GM12878 (cell line): ENCODE results near the gene PKP3. TPM values are rescaled to one million over a fixed set of nuclear protein-coding genes. Genes with fewer than 3 reads are reported as not detected.

Experiments
- ATAC-seq: fragments of 200-7000 bp; cut with Tn5 transposase; 3 replicates; pipeline ENCODE4 v1.9.1; 2020; ENCODE audit warnings: mild to moderate bottlenecking, moderate library complexity
- BruUV-seq: library from RNA; stranded (reverse); fragments of 400-500 nt; replicated peaks from 2 replicates; lab custom pipeline; 2021; lab: Mats Ljungman, UMichigan
- CTCF ChIA-PET: fragments of 300-600 bp; sonication (Branson Sonifier 250); formaldehyde crosslinking; extraction: SDS; loops from one replicate; lab custom pipeline; 2021; ENCODE audit warnings: inconsistent platforms; lab: Yijun Ruan, JAX
- POLR2A ChIA-PET: fragments of 350-600 bp; formaldehyde crosslinking; extraction: SDS; loops from one replicate; lab custom pipeline; 2021; ENCODE audit warnings: inconsistent platforms; lab: Charles Lee
- RAD21 ChIA-PET: fragments of 300-600 bp; sonication (Branson Sonifier 250); formaldehyde crosslinking; loops from one replicate; lab custom pipeline; 2023; ENCODE audit warnings: antibody characterized with exemption; ENCODE audit not compliant: unreplicated experiment; lab: Charles Lee
- SMC1A ChIA-PET: fragments of 300-600 bp; sonication (Branson Sonifier 250); formaldehyde crosslinking; loops from one replicate; lab custom pipeline; 2023; ENCODE audit not compliant: unreplicated experiment, uncharacterized antibody; lab: Charles Lee
- DNase-seq: peaks from one replicate; pipeline ENCODE4 v3.0.0-alpha.2; 2011; ENCODE audit warnings: low read depth, low spot score
- FAIRE-seq: peaks from 3 replicates; lab custom pipeline; 2011; peaks lifted over from hg19 to GRCh38; lab: Jason Lieb, UNC
- H2AFZ ChIP-seq: 2 replicates; pipeline ENCODE4 v1.6.0; 2011; ENCODE audit warnings: low read depth, low read length, control low read depth; ENCODE audit not compliant: control insufficient read depth
- H3K27ac ChIP-seq: 2 replicates; pipeline ENCODE4 v1.5.1; 2011; ENCODE audit warnings: control low read depth; ENCODE audit not compliant: control insufficient read depth, insufficient read depth
- H3K27me3 ChIP-seq, 2 experiments: replicated peaks in 1 of 2; 2 replicates each; pipeline versions ENCODE4 v1.6.0 to v1.6.1; 2011; ENCODE audit warnings: low read length in 1 of 2; ENCODE audit not compliant: control insufficient read depth in 2 of 2, insufficient read depth in 2 of 2
- H3K36me3 ChIP-seq, 2 experiments: 2 replicates each; pipeline ENCODE4 v1.5.1; 2011; ENCODE audit warnings: low read length in 1 of 2; ENCODE audit not compliant: control insufficient read depth in 2 of 2, insufficient read depth in 2 of 2
- H3K4me1 ChIP-seq: 2 replicates; pipeline ENCODE4 v1.6.1; 2011; ENCODE audit warnings: mild to moderate bottlenecking, low read length, moderate library complexity, mixed read lengths; ENCODE audit not compliant: control insufficient read depth, insufficient read depth
- H3K4me2 ChIP-seq: 2 replicates; pipeline ENCODE4 v1.6.0; 2011; ENCODE audit warnings: control low read depth; ENCODE audit not compliant: control insufficient read depth, insufficient read depth
- H3K4me3 ChIP-seq: fragments of 200-600 bp; sonication (generic); 2 replicates; pipeline ENCODE4 v1.5.1; 2016
- H3K79me2 ChIP-seq: 2 replicates; pipeline ENCODE4 v1.6.0; 2011; ENCODE audit warnings: low read length; ENCODE audit not compliant: control insufficient read depth, insufficient read depth
- H3K9ac ChIP-seq: 2 replicates; pipeline ENCODE4 v1.8.0; 2011; ENCODE audit warnings: low read length, control low read depth, mixed read lengths; ENCODE audit not compliant: control insufficient read depth, insufficient read depth
- H3K9me3 ChIP-seq: replicated peaks from 3 replicates; pipeline ENCODE4 v1.5.1; 2011; ENCODE audit warnings: mild to moderate bottlenecking, low read length; ENCODE audit not compliant: control insufficient read depth, insufficient read depth
- H4K20me1 ChIP-seq: 2 replicates; pipeline ENCODE4 v1.6.0; 2011; ENCODE audit not compliant: control insufficient read depth, insufficient read depth
- DPF2 ChIP-seq: fragments of 450-650 bp; IDR thresholded peaks from 2 replicates; pipeline ENCODE4 v1.6.1; 2017; ENCODE audit warnings: mild to moderate bottlenecking
- ETV6 ChIP-seq, 2 experiments: fragments of 450-650 bp in 1 of 2; IDR thresholded peaks in 1 of 2; conservative IDR thresholded peaks in 1 of 2; 2 replicates each; pipeline ENCODE4 v1.6.1; 2014; ENCODE audit warnings: antibody characterized with exemption in 1 of 2, borderline replicate concordance in 1 of 2, low read depth in 1 of 2, mild to moderate bottlenecking in 1 of 2, moderate library complexity in 1 of 2
- EZH2 ChIP-seq: IDR thresholded peaks from 2 replicates; pipeline ENCODE4 v1.6.1; 2012; ENCODE audit warnings: low read depth, mild to moderate bottlenecking, control low read depth, inconsistent platforms, low read length, borderline replicate concordance; ENCODE audit not compliant: control insufficient read depth
- GABPA ChIP-seq: IDR thresholded peaks from 2 replicates; pipeline ENCODE4 v1.6.1; 2014; ENCODE audit warnings: antibody characterized with exemption, low read depth, mild to moderate bottlenecking, inconsistent platforms
- GATAD2B ChIP-seq: fragments of 450-650 bp; conservative IDR thresholded peaks from 2 replicates; pipeline ENCODE4 v1.6.1; 2017; ENCODE audit warnings: low read depth, mild to moderate bottlenecking, moderate library complexity
- IKZF2 ChIP-seq, 2 experiments: fragments of 450-650 bp; IDR thresholded peaks; 2 replicates each; pipeline ENCODE4 v1.6.1; 2017; ENCODE audit warnings: mild to moderate bottlenecking in 2 of 2, moderate library complexity in 2 of 2
- NRF1 ChIP-seq: conservative IDR thresholded peaks from 2 replicates; pipeline ENCODE4 v1.6.1; 2011; ENCODE audit warnings: mild to moderate bottlenecking, low read depth, low read length, improper control_type of control experiment
- PML ChIP-seq: IDR thresholded peaks from 2 replicates; pipeline ENCODE4 v1.6.1; 2012; ENCODE audit warnings: low read length, inconsistent platforms
- SMC3 ChIP-seq: IDR thresholded peaks from 2 replicates; pipeline ENCODE4 v1.6.1; 2011; ENCODE audit warnings: low read length, improper control_type of control experiment, borderline replicate concordance
- SRF ChIP-seq, 2 experiments: IDR thresholded peaks; 2 replicates each; pipeline ENCODE4 v1.6.1; 2011; ENCODE audit warnings: low read depth in 2 of 2, low read length in 2 of 2, mild to moderate bottlenecking in 1 of 2, moderate library complexity in 1 of 2
- STAT3 ChIP-seq: IDR thresholded peaks from 2 replicates; pipeline ENCODE4 v1.6.1; 2011; ENCODE audit warnings: low read depth, low read length, improper control_type of control experiment
- SUZ12 ChIP-seq: fragments of 200-600 bp; sonication (generic); IDR thresholded peaks from one replicate; pipeline ENCODE4 v1.6.1; 2018; ENCODE audit warnings: antibody characterized with exemption, mild to moderate bottlenecking; ENCODE audit not compliant: unreplicated experiment
- TAF1 ChIP-seq: IDR thresholded peaks from 2 replicates; pipeline ENCODE4 v1.6.1; 2011; ENCODE audit warnings: mild to moderate bottlenecking, low read depth, low read length, borderline replicate concordance
- ZNF217 ChIP-seq: fragments of 450-650 bp; IDR thresholded peaks from 2 replicates; pipeline ENCODE4 v1.6.1; 2017; ENCODE audit warnings: antibody characterized with exemption, mild to moderate bottlenecking
- ZNF384 ChIP-seq: IDR thresholded peaks from 2 replicates; pipeline ENCODE4 v1.6.1; 2012; ENCODE audit warnings: low read depth, mild to moderate bottlenecking, low read length, improper control_type of control experiment, borderline replicate concordance
- WGBS: methylation state at CpG from one replicate; pipeline ENCODE4 v1.1.6; 2016; ENCODE audit warnings: low lambda C conversion rate; ENCODE audit not compliant: insufficient replicate concordance, insufficient coverage; ENCODE audit errors: missing lambda C conversion rate; 5-methylcytosine and 5-hydroxymethylcytosine counted together
- in situ Hi-C: fragments of 300-500 bp; cut with MboI; formaldehyde crosslinking; loops from 9 replicates; pipeline ENCODE4 v1.14.3; 2018; ENCODE audit warnings: mixed read lengths
- intact Hi-C: fragments of 100-400 bp; cut with micrococcal nuclease; formaldehyde crosslinking; loops from one replicate; pipeline ENCODE4 v1.14.2; 2022; ENCODE audit not compliant: unreplicated experiment
- polyA plus RNA-seq, 11 experiments: library from polyadenylated mRNA; depleted of rRNA in 4 of 11; unstranded in 6 of 11; stranded (reverse) in 5 of 11; fragments of >200 nt; fragmentation: Nextera tagmentation in 4 of 11; fragmentation: Illumina TruSeq in 1 of 11; extraction: Ambion mirVana in 4 of 11; extraction: Trizol in 1 of 11; gene quantifications; 1 replicate in 1 of 11; 2 replicates in 10 of 11; pipeline versions ENCODE4 v1.2.1 to v1.2.3, GENCODE V29; 2011 to 2016; ENCODE audit warnings: inconsistent platforms in 2 of 11, missing spikeins in 2 of 11, low read depth in 1 of 11
- total RNA-seq, 4 experiments: library from RNA; depleted of rRNA in 3 of 4; stranded (reverse); fragments of >200 nt in 3 of 4; fragmentation: Illumina TruSeq in 1 of 4; extraction: Trizol in 1 of 4; gene quantifications; 2 replicates each; pipeline versions ENCODE4 v1.2.1 to v1.2.3, GENCODE V29; 2013 to 2021
- TF ChIP-seq, protein P1 (sequence below): IDR thresholded peaks from 2 replicates; pipeline ENCODE4 v1.6.1; 2012; ENCODE audit warnings: low read length, inconsistent platforms
- TF ChIP-seq, protein P2 (sequence below): IDR thresholded peaks from 2 replicates; pipeline ENCODE4 v1.6.1; 2011; ENCODE audit warnings: low read depth, mild to moderate bottlenecking, low read length, moderate library complexity, borderline replicate concordance; ENCODE audit errors: extremely low read depth
- TF ChIP-seq, protein P3 (sequence below): fragments of 450-650 bp; IDR thresholded peaks from 2 replicates; pipeline ENCODE4 v1.6.1; 2016; ENCODE audit warnings: mild to moderate bottlenecking
- TF ChIP-seq, protein P4 (sequence below): fragments of 450-650 bp; IDR thresholded peaks from 2 replicates; pipeline ENCODE4 v1.6.1; 2016; ENCODE audit warnings: mild to moderate bottlenecking

Gene PKP3
- total and polyA plus RNA-seq, 10 of the 15 experiments (the other 5 are each of a cell fraction or from before 2014, with no cell fraction given) = 0.45 to 0.90 TPM; not detected in 8

DNA sequence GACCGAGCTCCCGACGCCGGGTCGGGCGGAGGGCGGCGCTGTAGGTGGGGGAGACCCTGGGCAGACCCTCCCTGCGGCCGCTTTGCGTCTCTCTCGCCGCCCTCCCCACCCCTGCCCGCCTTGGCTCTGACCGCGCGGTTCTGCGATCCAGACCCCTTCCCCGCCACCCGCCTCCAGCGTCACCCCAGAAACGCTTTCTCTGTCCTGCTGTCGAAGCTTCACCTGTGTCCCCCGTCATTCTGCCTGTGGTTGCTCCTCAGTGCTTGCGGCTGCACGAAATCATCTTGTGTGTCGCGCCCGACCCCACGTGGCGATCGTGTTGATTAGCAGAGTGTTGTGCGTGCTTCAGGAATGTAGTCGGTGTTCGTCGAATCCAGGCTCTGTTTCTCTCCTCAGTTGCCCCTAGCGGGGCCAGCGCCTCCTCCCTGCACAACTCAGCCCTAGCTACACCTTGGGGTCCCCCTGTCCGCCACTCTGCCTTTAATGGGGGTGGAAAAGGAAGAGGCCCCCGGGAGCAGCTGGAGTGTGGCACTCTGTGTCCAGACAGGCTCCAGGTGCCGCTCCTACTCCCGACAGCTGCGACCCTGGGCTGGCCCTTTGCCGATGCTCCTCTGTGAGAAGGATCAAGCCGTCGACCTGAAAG, 56.9 kb downstream of the PKP3 start:
- RAD21 ChIA-PET = interaction anchor here (1.2 to 1.6 kb wide), 2 partner anchors 44 to 244 kb away, joined by 3 to 5 read pairs; partner anchors contain the start of genes BET1L and RIC8A
- intact Hi-C loops = no loop called here
- Histone ChIP-seq H3K36me3 (peaks cover 2 to 6% of the 10 kb centered on the region in 2 experiments; a peak in 3 of 4 replicates), H3K4me3 (peak overlapping the region; percentile 82), H3K9me3 (no peaks in the 10 kb centered on the region), H3K9ac (peak overlapping the region; percentile 77), H4K20me1 (no peaks in the 10 kb centered on the region), H3K4me1 (peaks cover 11% of the 10 kb centered on the region), H3K27me3 (no peaks in the 10 kb centered on the region), H3K4me2 (peak overlapping the region; percentile 96), H3K27ac (peak overlapping the region; percentile 72), H3K79me2 (peaks cover 14% of the 10 kb centered on the region), H2AFZ (peak overlapping the region; percentile 90)
- ATAC-seq (peak; percentile 31), FAIRE-seq (peak; percentile 68), DNase-seq (no peak)
- 10% methylated on average over 45 of the region's 46 CpGs for whole genome bisulfite sequencing
- POLR2A ChIA-PET = interaction anchor here (0.6 to 1.6 kb wide), 2 partner anchors 54 to 133 kb away, joined by 5 to 7 read pairs; no protein-coding TSS in a partner anchor
- SMC1A ChIA-PET = interaction anchor here (0.5 to 2.7 kb wide), 3 partner anchors 9 to 206 kb away, joined by 3 to 12 read pairs (median 3); partner anchors contain the start of gene RNH1
- BruUV-seq = no TSS peak
- CTCF ChIA-PET = interaction anchor here (0.6 to 3.9 kb wide), 5 partner anchors 11 to 178 kb away, joined by 3 to 34 read pairs (median 11); partner anchors contain the start of gene ANO9
- in situ Hi-C loops = loop anchor here (5.0 kb wide), 1 partner anchor 51 kb away; no protein-coding TSS in a partner anchor
- TF ChIP-seq SUZ12 (no peak), NRF1 (no peak), ZNF384 (no peak), DPF2 (no peak), TAF1 (no peak), SMC3 (no peak), ZNF217 (no peak), ETV6 (conservative IDR thresholded peaks at IDR 0.05 in 1 of 2, IDR thresholded peaks at IDR 0.05 in 1 of 2; ENCODE audit: borderline replicate concordance in 1 of 2, low read depth in 1 of 2) (no peak), IKZF2 (IDR thresholded peaks at IDR 0.05) (peak in 1 of 2 experiments; percentile 23; a peak in 1 of 4 replicates), EZH2 (no peak), PML (no peak), STAT3 (no peak), GABPA (no peak), GATAD2B (no peak), SRF (IDR thresholded peaks at IDR 0.05; ENCODE audit: low read depth in 2 of 2, low read length in 2 of 2) (no peak)
- TF ChIP-seq, protein P1, sequence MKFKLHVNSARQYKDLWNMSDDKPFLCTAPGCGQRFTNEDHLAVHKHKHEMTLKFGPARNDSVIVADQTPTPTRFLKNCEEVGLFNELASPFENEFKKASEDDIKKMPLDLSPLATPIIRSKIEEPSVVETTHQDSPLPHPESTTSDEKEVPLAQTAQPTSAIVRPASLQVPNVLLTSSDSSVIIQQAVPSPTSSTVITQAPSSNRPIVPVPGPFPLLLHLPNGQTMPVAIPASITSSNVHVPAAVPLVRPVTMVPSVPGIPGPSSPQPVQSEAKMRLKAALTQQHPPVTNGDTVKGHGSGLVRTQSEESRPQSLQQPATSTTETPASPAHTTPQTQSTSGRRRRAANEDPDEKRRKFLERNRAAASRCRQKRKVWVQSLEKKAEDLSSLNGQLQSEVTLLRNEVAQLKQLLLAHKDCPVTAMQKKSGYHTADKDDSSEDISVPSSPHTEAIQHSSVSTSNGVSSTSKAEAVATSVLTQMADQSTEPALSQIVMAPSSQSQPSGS = no peak
- TF ChIP-seq, protein P2, sequence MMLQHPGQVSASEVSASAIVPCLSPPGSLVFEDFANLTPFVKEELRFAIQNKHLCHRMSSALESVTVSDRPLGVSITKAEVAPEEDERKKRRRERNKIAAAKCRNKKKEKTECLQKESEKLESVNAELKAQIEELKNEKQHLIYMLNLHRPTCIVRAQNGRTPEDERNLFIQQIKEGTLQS = no peak
- TF ChIP-seq, protein P3, sequence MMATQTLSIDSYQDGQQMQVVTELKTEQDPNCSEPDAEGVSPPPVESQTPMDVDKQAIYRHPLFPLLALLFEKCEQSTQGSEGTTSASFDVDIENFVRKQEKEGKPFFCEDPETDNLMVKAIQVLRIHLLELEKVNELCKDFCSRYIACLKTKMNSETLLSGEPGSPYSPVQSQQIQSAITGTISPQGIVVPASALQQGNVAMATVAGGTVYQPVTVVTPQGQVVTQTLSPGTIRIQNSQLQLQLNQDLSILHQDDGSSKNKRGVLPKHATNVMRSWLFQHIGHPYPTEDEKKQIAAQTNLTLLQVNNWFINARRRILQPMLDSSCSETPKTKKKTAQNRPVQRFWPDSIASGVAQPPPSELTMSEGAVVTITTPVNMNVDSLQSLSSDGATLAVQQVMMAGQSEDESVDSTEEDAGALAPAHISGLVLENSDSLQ = peak; percentile 40; the same call in 1 of the 2 replicates
- TF ChIP-seq, protein P4, sequence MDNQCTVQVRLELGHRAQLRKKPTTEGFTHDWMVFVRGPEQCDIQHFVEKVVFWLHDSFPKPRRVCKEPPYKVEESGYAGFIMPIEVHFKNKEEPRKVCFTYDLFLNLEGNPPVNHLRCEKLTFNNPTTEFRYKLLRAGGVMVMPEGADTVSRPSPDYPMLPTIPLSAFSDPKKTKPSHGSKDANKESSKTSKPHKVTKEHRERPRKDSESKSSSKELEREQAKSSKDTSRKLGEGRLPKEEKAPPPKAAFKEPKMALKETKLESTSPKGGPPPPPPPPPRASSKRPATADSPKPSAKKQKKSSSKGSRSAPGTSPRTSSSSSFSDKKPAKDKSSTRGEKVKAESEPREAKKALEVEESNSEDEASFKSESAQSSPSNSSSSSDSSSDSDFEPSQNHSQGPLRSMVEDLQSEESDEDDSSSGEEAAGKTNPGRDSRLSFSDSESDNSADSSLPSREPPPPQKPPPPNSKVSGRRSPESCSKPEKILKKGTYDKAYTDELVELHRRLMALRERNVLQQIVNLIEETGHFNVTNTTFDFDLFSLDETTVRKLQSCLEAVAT = peak; percentile 56; the same call in 1 of the 2 replicates
